Ishikawa (cell line): ENCODE measurements around the gene PCBP3.

ENCODE experiments used
- CEBPB ChIP-seq: IDR thresholded peaks from 2 replicates; pipeline ENCODE4 v1.6.1; 2012
- CREB1 ChIP-seq: IDR thresholded peaks from 2 replicates; pipeline ENCODE4 v1.6.1; 2012; ENCODE audit warnings: low read depth
- YY1 ChIP-seq: IDR thresholded peaks from 2 replicates; pipeline ENCODE4 v1.6.1; 2012; ENCODE audit warnings: low read depth
- TF ChIP-seq, protein P1 (sequence below): IDR thresholded peaks from 2 replicates; pipeline ENCODE4 v1.6.1; 2012; ENCODE audit warnings: low read depth, mild to moderate bottlenecking
- TF ChIP-seq, protein P2 (sequence below): IDR thresholded peaks from 2 replicates; pipeline ENCODE4 v1.6.1; 2012

DNA sequence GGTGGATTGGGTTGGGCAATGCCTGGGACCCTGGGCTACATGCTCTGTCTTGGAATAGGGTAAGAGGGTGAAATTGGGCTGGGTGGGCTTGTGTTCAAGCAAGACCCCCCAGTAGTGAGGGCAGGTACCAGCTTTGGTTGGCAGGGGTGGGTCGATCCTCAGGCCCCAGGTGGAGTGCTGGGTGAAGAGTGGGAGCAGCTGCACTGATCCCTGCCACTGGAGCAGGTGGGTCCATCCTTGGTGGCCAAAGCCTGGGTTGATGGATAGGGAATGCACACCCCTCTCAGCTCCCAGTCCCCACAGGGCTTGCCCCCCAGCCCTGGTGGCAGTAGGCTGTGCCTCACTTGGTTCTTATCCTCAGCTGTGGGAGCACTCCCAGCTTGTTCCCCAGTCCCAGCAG, 135.2 kb downstream of the PCBP3 start:
- TF ChIP-seq, protein P1, sequence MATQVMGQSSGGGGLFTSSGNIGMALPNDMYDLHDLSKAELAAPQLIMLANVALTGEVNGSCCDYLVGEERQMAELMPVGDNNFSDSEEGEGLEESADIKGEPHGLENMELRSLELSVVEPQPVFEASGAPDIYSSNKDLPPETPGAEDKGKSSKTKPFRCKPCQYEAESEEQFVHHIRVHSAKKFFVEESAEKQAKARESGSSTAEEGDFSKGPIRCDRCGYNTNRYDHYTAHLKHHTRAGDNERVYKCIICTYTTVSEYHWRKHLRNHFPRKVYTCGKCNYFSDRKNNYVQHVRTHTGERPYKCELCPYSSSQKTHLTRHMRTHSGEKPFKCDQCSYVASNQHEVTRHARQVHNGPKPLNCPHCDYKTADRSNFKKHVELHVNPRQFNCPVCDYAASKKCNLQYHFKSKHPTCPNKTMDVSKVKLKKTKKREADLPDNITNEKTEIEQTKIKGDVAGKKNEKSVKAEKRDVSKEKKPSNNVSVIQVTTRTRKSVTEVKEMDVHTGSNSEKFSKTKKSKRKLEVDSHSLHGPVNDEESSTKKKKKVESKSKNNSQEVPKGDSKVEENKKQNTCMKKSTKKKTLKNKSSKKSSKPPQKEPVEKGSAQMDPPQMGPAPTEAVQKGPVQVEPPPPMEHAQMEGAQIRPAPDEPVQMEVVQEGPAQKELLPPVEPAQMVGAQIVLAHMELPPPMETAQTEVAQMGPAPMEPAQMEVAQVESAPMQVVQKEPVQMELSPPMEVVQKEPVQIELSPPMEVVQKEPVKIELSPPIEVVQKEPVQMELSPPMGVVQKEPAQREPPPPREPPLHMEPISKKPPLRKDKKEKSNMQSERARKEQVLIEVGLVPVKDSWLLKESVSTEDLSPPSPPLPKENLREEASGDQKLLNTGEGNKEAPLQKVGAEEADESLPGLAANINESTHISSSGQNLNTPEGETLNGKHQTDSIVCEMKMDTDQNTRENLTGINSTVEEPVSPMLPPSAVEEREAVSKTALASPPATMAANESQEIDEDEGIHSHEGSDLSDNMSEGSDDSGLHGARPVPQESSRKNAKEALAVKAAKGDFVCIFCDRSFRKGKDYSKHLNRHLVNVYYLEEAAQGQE, result no peak
- TF ChIP-seq CREB1 (no peak), YY1 (no peak), CEBPB (no peak)
- TF ChIP-seq, protein P2, sequence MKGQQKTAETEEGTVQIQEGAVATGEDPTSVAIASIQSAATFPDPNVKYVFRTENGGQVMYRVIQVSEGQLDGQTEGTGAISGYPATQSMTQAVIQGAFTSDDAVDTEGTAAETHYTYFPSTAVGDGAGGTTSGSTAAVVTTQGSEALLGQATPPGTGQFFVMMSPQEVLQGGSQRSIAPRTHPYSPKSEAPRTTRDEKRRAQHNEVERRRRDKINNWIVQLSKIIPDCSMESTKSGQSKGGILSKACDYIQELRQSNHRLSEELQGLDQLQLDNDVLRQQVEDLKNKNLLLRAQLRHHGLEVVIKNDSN, result no peak
